Measurements from ENCODE around the gene ALDH1A2.

The ALDH1A2 gene

DNA sequence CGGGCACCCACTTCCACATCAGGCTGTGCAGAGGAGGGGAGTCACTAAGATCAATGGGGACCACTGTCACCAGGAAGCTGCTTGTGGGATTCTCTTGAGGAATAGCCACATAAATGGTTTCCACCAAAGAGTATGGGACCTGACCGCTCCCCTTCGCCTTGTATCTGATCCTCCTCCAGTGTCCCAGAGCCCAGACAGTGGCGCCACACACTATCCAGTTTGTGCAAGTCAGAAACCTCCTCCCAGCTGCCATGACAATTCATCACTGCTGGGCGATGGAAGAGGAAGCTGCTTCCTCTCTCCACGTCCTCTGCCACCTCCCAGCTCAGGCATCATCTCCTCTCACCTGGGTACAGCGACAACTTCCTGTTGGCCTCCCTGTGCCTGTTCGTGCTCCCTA is 147.5 kb downstream of the ALDH1A2 start:
- TF ChIP-seq FOXP2 (optimal IDR thresholded peaks at IDR 0.05; ENCODE audit: borderline replicate concordance, extremely low read depth, extremely low read length, insufficient read depth) (no peak), TAF1 (IDR thresholded peaks at IDR 0.05; ENCODE audit: borderline replicate concordance, insufficient read depth, low read length) (no peak), SIN3A (IDR thresholded peaks at IDR 0.05; ENCODE audit: borderline replicate concordance, insufficient read depth, low read length) (no peak), POLR2AphosphoS5 (IDR thresholded peaks at IDR 0.05; ENCODE audit: low read depth, low read length) (no peak)
- TF ChIP-seq, protein P1, sequence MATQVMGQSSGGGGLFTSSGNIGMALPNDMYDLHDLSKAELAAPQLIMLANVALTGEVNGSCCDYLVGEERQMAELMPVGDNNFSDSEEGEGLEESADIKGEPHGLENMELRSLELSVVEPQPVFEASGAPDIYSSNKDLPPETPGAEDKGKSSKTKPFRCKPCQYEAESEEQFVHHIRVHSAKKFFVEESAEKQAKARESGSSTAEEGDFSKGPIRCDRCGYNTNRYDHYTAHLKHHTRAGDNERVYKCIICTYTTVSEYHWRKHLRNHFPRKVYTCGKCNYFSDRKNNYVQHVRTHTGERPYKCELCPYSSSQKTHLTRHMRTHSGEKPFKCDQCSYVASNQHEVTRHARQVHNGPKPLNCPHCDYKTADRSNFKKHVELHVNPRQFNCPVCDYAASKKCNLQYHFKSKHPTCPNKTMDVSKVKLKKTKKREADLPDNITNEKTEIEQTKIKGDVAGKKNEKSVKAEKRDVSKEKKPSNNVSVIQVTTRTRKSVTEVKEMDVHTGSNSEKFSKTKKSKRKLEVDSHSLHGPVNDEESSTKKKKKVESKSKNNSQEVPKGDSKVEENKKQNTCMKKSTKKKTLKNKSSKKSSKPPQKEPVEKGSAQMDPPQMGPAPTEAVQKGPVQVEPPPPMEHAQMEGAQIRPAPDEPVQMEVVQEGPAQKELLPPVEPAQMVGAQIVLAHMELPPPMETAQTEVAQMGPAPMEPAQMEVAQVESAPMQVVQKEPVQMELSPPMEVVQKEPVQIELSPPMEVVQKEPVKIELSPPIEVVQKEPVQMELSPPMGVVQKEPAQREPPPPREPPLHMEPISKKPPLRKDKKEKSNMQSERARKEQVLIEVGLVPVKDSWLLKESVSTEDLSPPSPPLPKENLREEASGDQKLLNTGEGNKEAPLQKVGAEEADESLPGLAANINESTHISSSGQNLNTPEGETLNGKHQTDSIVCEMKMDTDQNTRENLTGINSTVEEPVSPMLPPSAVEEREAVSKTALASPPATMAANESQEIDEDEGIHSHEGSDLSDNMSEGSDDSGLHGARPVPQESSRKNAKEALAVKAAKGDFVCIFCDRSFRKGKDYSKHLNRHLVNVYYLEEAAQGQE (IDR thresholded peaks at IDR 0.05; ENCODE audit: insufficient read depth in 1 of 2, low read depth in 2 of 2, low read length in 2 of 2): no peak

DNA sequence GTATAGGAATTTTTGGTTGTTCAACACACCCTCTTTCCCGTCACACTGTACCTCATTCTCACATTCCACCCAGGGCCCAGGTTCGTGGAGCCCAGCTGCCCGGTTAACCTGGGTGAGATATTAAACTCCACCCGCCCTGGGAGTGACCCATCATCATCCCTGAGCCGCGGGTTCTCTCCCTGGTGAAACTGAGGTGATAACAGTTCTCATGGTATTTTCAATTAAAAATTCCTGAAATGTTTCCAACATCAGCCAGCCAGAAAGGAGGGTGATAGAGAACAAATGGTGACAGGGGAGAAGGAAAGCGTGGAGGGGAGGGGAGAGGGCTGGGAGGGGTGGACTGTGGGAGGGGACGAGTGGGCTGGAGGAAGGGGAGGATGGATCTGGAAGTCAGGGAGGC is 148.8 kb downstream of the ALDH1A2 start:
- TF ChIP-seq POLR2AphosphoS5 (IDR thresholded peaks at IDR 0.05; ENCODE audit: low read depth, low read length) (no peak), SIN3A (IDR thresholded peaks at IDR 0.05; ENCODE audit: borderline replicate concordance, insufficient read depth, low read length) (no peak), FOXP2 (optimal IDR thresholded peaks at IDR 0.05; ENCODE audit: borderline replicate concordance, extremely low read depth, extremely low read length, insufficient read depth) (no peak), TAF1 (IDR thresholded peaks at IDR 0.05; ENCODE audit: borderline replicate concordance, insufficient read depth, low read length) (no peak)
- TF ChIP-seq, protein P1 (IDR thresholded peaks at IDR 0.05; ENCODE audit: insufficient read depth in 1 of 2, low read depth in 2 of 2, low read length in 2 of 2): no peak

DNA sequence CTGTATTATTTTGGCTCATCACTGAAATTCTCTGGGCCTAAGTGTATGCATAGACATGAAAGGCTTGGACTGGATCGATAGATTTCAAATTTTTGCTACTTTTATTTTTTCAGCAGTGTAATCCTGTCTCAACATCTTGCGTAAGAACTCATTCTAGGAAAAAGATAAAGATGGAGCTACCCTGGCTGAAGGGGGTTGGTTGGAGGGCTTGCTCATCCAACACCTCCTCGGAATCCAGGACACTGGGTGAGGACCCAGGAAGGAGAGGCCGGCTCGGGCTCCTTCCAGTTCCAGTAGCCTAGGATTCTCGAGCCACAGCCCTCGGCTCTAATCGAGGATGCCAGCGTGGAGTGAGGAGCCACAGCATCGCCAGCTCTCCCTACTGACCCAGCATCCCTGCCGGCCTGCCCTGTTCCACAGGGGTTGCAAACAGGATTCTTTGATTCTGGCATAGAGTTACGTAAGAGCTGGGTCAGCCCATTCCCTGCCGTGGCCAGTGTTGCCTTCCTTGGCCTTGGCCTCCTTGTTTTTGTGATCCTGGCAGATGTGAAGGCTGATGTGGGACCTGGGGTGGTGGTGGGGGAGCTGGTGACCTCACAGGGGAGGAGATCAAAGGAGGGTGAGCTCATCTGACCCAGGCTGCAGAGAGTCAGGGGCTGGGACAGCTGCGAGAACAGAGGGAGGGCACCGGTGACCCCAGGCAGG is 149.5 kb downstream of the ALDH1A2 start:
- TF ChIP-seq, protein P1 (IDR thresholded peaks at IDR 0.05; ENCODE audit: insufficient read depth in 1 of 2, low read depth in 2 of 2, low read length in 2 of 2): no peak
- TF ChIP-seq TAF1 (IDR thresholded peaks at IDR 0.05; ENCODE audit: borderline replicate concordance, insufficient read depth, low read length) (no peak), POLR2AphosphoS5 (IDR thresholded peaks at IDR 0.05; ENCODE audit: low read depth, low read length) (no peak), FOXP2 (optimal IDR thresholded peaks at IDR 0.05; ENCODE audit: borderline replicate concordance, extremely low read depth, extremely low read length, insufficient read depth) (no peak), SIN3A (IDR thresholded peaks at IDR 0.05; ENCODE audit: borderline replicate concordance, insufficient read depth, low read length) (no peak)

DNA sequence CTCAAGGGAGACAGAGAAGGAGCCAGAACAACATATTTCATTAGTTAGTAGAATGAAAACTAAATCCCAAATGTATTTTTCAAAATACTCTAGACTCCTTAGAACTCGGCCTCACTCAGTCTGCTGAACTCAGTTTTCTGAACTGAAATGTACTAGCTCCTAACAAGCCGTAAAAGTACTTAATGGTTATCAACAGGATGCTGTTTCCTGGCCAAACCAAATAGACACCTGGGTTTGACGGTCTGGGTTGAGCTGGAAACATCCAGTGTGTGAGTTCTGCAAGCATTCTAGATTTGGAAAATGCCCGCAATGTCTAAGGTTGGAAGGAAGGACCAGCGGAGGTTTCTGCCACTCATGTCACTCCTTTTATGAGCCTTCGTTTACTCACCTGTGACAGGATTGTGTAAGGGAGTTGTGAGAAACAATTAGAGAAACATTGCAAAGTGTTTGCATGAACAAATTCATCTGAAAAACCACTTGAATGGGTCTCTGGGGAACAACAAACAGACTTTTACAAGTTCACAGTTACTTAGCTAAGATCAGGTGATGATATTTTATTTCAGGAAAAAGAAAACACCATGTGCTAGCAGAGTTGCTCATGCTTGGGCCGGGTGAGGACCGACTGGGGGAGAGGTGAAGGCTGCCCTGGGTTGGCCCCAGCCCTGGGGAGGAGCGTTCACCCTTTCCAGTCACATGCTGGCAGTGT is 151.0 kb downstream of the ALDH1A2 start:
- TF ChIP-seq, protein P1 (IDR thresholded peaks at IDR 0.05; ENCODE audit: insufficient read depth in 1 of 2, low read depth in 2 of 2, low read length in 2 of 2): no peak
- no peak for TF ChIP-seq TAF1 (IDR thresholded peaks at IDR 0.05; ENCODE audit: borderline replicate concordance, insufficient read depth, low read length)
- TF ChIP-seq POLR2AphosphoS5 (IDR thresholded peaks at IDR 0.05; ENCODE audit: low read depth, low read length): no peak
- no peak for TF ChIP-seq SIN3A (IDR thresholded peaks at IDR 0.05; ENCODE audit: borderline replicate concordance, insufficient read depth, low read length)
- TF ChIP-seq FOXP2 (optimal IDR thresholded peaks at IDR 0.05; ENCODE audit: borderline replicate concordance, extremely low read depth, extremely low read length, insufficient read depth): no peak

Measured in PFSK-1 (cell line).